ENCODE data around the gene PRKAG2. TPM values are rescaled to one million over a fixed set of nuclear protein-coding genes. Genes with fewer than 3 reads are reported as not detected.

Gene PRKAG2
- total and polyA plus RNA-seq, 2 experiments from 2014 or later: 9.1 to 14.9 TPM

DNA sequence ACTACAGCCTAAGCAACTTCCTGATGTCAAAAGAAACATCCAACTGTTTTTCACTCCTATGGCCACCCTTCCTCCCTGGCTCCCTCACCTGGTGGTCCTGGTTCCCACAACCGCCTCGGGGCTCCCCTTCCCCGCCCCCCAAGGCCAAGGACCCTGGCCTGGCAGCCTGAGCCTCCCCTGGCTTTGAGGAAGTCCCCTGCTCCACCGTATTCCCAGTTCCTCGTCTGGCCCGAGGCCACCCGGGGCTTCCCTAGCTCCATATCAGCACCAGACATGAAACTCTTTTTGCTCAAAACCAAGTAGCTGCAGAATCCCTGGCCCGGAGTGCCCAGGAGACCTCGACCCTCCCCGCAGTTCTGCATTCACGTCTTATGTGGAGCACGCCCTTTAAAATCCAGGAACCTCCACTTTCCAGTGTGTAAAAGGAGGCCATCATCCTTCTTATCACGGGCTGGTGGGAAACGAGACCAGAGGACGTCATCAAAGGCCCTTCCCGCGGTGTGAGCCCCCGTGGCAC lies 82.9 kb downstream of the PRKAG2 start:
- Histone ChIP-seq H3K4me1 (ENCODE audit: insufficient read depth) (no peaks in the 10 kb centered on the region; the same call in 1 of the 2 replicates), H3K9me2 (ENCODE audit: insufficient read depth) (no peaks in the 10 kb centered on the region), H3K36me3 (ENCODE audit: insufficient read depth) (no peaks in the 10 kb centered on the region), H3K4me2 (no peak overlapping the region), H3K79me2 (replicated peaks; ENCODE audit: insufficient read depth) (no peaks in the 10 kb centered on the region), H3F3A (replicated peaks; ENCODE audit: low read depth) (no peaks in the 10 kb centered on the region), H4K20me1 (replicated peaks; ENCODE audit: insufficient read depth) (no peaks in the 10 kb centered on the region), H3K27ac (ENCODE audit: low read depth) (no peak overlapping the region), H3K27me3 (ENCODE audit: insufficient read depth) (no peaks in the 10 kb centered on the region), H2AFZ (no peak overlapping the region), H3K4me3 (no peak overlapping the region)
- TF ChIP-seq, protein P1, sequence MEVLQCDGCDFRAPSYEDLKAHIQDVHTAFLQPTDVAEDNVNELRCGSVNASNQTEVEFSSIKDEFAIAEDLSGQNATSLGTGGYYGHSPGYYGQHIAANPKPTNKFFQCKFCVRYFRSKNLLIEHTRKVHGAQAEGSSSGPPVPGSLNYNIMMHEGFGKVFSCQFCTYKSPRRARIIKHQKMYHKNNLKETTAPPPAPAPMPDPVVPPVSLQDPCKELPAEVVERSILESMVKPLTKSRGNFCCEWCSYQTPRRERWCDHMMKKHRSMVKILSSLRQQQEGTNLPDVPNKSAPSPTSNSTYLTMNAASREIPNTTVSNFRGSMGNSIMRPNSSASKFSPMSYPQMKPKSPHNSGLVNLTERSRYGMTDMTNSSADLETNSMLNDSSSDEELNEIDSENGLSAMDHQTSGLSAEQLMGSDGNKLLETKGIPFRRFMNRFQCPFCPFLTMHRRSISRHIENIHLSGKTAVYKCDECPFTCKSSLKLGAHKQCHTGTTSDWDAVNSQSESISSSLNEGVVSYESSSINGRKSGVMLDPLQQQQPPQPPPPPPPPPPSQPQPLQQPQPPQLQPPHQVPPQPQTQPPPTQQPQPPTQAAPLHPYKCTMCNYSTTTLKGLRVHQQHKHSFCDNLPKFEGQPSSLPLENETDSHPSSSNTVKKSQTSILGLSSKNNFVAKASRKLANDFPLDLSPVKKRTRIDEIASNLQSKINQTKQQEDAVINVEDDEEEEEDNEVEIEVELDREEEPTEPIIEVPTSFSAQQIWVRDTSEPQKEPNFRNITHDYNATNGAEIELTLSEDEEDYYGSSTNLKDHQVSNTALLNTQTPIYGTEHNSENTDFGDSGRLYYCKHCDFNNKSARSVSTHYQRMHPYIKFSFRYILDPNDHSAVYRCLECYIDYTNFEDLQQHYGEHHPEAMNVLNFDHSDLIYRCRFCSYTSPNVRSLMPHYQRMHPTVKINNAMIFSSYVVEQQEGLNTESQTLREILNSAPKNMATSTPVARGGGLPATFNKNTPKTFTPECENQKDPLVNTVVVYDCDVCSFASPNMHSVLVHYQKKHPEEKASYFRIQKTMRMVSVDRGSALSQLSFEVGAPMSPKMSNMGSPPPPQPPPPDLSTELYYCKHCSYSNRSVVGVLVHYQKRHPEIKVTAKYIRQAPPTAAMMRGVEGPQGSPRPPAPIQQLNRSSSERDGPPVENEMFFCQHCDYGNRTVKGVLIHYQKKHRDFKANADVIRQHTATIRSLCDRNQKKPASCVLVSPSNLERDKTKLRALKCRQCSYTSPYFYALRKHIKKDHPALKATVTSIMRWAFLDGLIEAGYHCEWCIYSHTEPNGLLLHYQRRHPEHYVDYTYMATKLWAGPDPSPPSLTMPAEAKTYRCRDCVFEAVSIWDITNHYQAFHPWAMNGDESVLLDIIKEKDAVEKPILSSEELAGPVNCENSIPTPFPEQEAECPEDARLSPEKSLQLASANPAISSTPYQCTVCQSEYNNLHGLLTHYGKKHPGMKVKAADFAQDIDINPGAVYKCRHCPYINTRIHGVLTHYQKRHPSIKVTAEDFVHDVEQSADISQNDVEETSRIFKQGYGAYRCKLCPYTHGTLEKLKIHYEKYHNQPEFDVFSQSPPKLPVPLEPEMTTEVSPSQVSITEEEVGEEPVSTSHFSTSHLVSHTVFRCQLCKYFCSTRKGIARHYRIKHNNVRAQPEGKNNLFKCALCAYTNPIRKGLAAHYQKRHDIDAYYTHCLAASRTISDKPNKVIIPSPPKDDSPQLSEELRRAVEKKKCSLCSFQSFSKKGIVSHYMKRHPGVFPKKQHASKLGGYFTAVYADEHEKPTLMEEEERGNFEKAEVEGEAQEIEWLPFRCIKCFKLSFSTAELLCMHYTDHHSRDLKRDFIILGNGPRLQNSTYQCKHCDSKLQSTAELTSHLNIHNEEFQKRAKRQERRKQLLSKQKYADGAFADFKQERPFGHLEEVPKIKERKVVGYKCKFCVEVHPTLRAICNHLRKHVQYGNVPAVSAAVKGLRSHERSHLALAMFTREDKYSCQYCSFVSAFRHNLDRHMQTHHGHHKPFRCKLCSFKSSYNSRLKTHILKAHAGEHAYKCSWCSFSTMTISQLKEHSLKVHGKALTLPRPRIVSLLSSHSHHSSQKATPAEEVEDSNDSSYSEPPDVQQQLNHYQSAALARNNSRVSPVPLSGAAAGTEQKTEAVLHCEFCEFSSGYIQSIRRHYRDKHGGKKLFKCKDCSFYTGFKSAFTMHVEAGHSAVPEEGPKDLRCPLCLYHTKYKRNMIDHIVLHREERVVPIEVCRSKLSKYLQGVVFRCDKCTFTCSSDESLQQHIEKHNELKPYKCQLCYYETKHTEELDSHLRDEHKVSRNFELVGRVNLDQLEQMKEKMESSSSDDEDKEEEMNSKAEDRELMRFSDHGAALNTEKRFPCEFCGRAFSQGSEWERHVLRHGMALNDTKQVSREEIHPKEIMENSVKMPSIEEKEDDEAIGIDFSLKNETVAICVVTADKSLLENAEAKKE (CRISPR knock-in tag; IDR thresholded peaks at IDR 0.05): no peak
- TF ChIP-seq EZH2 (IDR thresholded peaks at IDR 0.05; ENCODE audit: low read depth, unreplicated experiment) (no peak), ZNF331 (CRISPR knock-in tag; IDR thresholded peaks at IDR 0.05; ENCODE audit: low read depth) (no peak), ZNF114 (CRISPR knock-in tag; IDR thresholded peaks at IDR 0.05) (no peak), JUNB (IDR thresholded peaks at IDR 0.05; ENCODE audit: unreplicated experiment) (no peak), EZH2phosphoT487 (IDR thresholded peaks at IDR 0.05; ENCODE audit: unreplicated experiment) (no peak), POLR2AphosphoS5 (IDR thresholded peaks at IDR 0.05; ENCODE audit: low read depth) (no peak), CREB1 (CRISPR knock-in tag; IDR thresholded peaks at IDR 0.05; ENCODE audit: low read depth) (no peak), STAT1 (IDR thresholded peaks at IDR 0.05; ENCODE audit: unreplicated experiment) (no peak), NANOG (IDR thresholded peaks at IDR 0.05; ENCODE audit: borderline replicate concordance) (no peak)
- TF ChIP-seq, protein P2, sequence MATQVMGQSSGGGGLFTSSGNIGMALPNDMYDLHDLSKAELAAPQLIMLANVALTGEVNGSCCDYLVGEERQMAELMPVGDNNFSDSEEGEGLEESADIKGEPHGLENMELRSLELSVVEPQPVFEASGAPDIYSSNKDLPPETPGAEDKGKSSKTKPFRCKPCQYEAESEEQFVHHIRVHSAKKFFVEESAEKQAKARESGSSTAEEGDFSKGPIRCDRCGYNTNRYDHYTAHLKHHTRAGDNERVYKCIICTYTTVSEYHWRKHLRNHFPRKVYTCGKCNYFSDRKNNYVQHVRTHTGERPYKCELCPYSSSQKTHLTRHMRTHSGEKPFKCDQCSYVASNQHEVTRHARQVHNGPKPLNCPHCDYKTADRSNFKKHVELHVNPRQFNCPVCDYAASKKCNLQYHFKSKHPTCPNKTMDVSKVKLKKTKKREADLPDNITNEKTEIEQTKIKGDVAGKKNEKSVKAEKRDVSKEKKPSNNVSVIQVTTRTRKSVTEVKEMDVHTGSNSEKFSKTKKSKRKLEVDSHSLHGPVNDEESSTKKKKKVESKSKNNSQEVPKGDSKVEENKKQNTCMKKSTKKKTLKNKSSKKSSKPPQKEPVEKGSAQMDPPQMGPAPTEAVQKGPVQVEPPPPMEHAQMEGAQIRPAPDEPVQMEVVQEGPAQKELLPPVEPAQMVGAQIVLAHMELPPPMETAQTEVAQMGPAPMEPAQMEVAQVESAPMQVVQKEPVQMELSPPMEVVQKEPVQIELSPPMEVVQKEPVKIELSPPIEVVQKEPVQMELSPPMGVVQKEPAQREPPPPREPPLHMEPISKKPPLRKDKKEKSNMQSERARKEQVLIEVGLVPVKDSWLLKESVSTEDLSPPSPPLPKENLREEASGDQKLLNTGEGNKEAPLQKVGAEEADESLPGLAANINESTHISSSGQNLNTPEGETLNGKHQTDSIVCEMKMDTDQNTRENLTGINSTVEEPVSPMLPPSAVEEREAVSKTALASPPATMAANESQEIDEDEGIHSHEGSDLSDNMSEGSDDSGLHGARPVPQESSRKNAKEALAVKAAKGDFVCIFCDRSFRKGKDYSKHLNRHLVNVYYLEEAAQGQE (IDR thresholded peaks at IDR 0.05; ENCODE audit: unreplicated experiment): no peak
- TF ChIP-seq, protein P3, sequence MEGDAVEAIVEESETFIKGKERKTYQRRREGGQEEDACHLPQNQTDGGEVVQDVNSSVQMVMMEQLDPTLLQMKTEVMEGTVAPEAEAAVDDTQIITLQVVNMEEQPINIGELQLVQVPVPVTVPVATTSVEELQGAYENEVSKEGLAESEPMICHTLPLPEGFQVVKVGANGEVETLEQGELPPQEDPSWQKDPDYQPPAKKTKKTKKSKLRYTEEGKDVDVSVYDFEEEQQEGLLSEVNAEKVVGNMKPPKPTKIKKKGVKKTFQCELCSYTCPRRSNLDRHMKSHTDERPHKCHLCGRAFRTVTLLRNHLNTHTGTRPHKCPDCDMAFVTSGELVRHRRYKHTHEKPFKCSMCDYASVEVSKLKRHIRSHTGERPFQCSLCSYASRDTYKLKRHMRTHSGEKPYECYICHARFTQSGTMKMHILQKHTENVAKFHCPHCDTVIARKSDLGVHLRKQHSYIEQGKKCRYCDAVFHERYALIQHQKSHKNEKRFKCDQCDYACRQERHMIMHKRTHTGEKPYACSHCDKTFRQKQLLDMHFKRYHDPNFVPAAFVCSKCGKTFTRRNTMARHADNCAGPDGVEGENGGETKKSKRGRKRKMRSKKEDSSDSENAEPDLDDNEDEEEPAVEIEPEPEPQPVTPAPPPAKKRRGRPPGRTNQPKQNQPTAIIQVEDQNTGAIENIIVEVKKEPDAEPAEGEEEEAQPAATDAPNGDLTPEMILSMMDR (conservative IDR thresholded peaks at IDR 0.05; ENCODE audit: low read depth in 2 of 2): no peak
- TF ChIP-seq, protein P4, sequence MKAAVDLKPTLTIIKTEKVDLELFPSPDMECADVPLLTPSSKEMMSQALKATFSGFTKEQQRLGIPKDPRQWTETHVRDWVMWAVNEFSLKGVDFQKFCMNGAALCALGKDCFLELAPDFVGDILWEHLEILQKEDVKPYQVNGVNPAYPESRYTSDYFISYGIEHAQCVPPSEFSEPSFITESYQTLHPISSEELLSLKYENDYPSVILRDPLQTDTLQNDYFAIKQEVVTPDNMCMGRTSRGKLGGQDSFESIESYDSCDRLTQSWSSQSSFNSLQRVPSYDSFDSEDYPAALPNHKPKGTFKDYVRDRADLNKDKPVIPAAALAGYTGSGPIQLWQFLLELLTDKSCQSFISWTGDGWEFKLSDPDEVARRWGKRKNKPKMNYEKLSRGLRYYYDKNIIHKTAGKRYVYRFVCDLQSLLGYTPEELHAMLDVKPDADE (IDR thresholded peaks at IDR 0.05): no peak
- Mint-ChIP-seq H3K36me3 (ENCODE audit: low read depth) (no peaks in the 10 kb centered on the region), H3K4me1 (peaks cover 24% of the 10 kb centered on the region), H3K4me3 (no peak overlapping the region), H3K9me3 (no peaks in the 10 kb centered on the region), H3K27me3 (ENCODE audit: insufficient read depth, low read depth, poor library complexity) (peaks cover 8% of the 10 kb centered on the region), H3K27ac (no peak overlapping the region)
- ATAC-seq (no peak), DNase-seq (ENCODE audit: low spot score) (no peak)
